GM18507 (cell line): Measurements from ENCODE around the gene EML6.
"Not testable (repeated sequence)": the region's sequence is repeated elsewhere in the genome, so short reads cannot be mapped to it uniquely, and the experiment has no call there.

Source experiments
- DNase-seq: peaks from one replicate; pipeline ENCODE4 v3.0.0; 2011; ENCODE audit warnings: low read depth; ENCODE audit not compliant: insufficient read length; ENCODE audit errors: extremely low spot score
- FAIRE-seq: peaks from 2 replicates; lab custom pipeline; 2011; peaks lifted over from hg19 to GRCh38; lab: Jason Lieb, UNC

The EML6 gene

DNA sequence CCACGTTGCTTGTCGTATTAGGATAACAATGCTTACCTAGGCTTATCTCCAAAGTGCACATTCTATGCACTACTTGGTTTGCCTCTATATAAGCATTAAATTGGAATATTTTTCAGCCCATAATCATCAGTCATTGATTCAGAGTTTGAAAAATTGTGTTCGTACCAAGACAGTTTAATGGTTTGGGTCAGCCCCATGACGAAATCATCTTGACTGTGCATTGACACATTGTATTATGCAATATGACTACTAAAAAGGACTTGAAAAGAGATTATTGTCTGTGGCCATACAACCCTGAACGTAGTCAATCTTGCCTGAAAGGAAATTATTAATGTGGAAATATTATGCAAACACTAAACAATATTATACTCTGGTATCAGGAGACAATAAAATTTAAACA is 141.3 kb downstream of the EML6 start:
- FAIRE-seq (no peak), DNase-seq (no peak)

- DNase-seq (no peak), FAIRE-seq (no peak)
Observed at GRCh38 chr2:54866179-54866578, 142.7 kb downstream of the EML6 start.

DNA sequence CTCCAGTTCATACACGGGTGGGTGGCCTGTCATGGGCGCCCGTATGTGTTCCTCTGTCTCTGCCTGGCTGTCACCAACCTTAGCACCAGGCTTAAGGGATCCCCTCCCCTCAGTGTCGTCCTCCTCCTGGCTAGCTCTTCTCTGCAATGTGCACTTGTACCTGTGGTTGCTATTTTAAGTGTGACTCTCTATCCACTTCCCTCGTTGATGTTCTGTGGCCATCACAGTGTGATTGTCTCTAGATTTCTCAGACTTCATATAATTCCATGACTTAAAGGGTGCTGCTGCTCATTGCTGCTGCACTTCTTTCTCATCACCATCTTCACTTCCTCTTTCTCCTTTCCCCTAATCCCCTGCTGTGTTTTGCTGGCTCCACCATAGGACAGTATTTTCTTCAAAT is 143.4 kb downstream of the EML6 start:
- DNase-seq (peak; percentile 3), FAIRE-seq (peak; percentile 80)

- FAIRE-seq (no peak), DNase-seq (no peak)
Observed at GRCh38 chr2:54867457-54867856, 144.0 kb downstream of the EML6 start.

DNA sequence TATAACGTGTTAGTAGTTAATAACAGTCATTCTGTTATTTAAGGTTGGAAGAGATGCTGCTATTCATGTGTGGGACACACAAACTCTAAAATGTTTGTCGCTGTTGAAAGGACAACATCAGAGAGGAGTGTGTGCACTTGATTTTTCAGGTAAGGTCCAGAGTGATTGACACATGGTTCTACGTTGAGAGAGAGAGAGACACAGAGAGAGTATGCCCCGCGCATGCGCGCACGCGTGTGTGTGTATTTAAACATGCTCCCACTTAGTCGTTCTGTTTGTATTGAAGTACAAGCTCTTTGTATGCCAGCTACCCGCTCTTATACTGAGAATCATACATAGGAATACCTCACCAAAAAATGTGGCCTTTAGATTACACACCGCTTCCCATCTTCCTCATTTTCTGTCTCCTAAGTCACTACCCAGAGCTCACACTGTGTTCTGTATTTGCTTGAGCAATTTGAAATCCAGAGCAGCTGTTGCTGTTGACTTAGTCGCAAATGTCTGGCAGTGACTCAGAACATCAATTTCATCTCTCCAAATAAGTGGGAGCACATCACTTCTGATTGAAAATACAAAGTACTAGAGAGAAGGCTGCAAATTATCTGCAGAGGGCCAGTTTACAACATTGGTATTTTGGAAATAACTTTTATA is 148.1 kb downstream of the EML6 start:
- no peak for DNase-seq
- FAIRE-seq, result no peak

- FAIRE-seq (no peak), DNase-seq (no peak)
Observed at GRCh38 chr2:54872780-54873179, 149.3 kb downstream of the EML6 start.

- FAIRE-seq, DNase-seq: not testable (repeated sequence)
Observed at GRCh38 chr2:54873236-54873635, 149.8 kb downstream of the EML6 start.

DNA sequence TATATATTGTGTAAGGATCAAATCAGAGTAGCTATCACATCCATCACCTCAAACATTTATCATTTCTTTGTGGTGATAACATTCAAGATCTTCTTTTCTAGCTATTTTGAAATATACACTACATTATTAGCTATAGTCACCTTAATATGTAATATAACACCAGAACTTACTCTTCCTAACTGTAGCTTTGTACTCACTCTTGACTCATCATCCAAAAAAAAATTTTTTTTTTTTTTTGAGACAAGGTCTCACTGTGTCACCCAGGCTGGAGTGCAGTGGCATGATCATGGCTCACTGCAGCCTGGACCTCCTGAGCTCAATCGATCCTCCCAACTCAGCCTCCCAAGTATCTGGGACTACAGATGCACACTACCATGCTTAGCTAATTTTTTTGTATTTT is 153.3 kb downstream of the EML6 start:
- FAIRE-seq, result no peak
- no peak for DNase-seq

DNA sequence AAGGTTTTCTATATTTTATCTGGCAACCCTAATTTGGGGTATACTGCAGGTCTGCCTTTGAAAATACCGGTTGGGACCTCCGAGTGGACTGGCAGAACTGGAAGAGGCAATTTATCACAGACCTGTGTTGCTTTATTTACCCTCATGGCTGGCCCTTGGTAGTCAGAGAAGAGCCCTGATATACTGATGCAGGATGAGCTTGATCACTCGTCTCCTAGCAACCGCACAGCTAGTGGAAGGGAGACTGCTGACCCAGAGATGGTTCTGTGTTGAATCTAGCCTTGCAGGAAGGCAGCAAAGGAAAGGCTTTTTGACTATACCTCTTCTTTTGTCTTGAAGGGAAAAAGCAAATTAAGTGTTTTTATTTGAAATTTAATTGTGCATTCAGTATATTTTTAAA is 154.7 kb downstream of the EML6 start:
- FAIRE-seq (no peak), DNase-seq (no peak)

- FAIRE-seq, result no peak
- DNase-seq, result no peak
Observed at GRCh38 chr2:54879032-54879431, 155.6 kb downstream of the EML6 start.

GRCh38 chr2:54879598-54880332 is 156.3 kb downstream of the EML6 start:
- DNase-seq (no peak), FAIRE-seq (no peak)

- FAIRE-seq (no peak), DNase-seq (no peak)
Observed at GRCh38 chr2:54880428-54880827, 157.0 kb downstream of the EML6 start.

DNA sequence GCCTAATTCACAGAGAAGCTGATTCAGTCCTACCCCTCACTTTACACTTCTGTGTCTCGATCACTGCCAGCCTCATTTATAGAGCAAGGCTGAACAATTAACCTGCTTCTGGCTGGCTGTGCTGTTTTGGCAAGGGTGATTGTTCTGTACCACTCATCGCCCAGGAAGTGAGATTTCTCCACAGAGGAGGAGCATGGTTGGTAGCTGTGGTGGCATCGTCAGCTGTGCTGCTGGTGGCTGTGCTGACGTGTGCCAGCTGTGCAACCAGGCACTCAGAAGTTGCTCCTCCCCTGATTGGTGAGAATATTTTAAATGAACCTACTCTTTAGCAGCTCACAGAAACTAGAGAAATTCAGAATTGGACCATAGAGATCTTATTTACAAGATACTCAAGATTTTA is 158.3 kb downstream of the EML6 start:
- FAIRE-seq (no peak), DNase-seq (no peak)

DNA sequence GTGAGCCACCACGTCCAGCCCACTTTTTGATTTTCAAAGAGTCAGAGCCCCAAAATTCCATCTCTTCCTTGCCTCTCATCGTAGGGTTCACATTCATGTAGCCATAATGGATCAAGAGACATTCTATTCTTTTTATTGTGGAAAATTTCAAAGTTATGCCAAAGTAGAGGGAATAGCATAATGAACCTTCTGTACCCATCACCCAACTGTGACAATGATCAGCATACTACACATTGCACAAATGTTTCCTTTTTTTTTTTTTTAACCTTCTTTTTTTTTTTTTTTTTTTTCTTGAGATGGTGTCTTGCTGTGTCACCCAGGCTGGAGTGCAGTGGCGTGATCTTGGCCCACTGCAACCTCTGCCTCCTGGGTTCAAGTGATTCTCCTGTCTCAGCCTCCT is 162.4 kb downstream of the EML6 start:
- FAIRE-seq (no peak), DNase-seq (no peak)

GRCh38 chr2:54887850-54888545 is 164.5 kb downstream of the EML6 start:
- no peak for FAIRE-seq
- no peak for DNase-seq

GRCh38 chr2:54889053-54889452 is 165.6 kb downstream of the EML6 start:
- no peak for FAIRE-seq
- DNase-seq, result no peak

GRCh38 chr2:54891909-54892308 is 168.4 kb downstream of the EML6 start:
- no peak for DNase-seq
- FAIRE-seq, result no peak

- FAIRE-seq, result no peak
- no peak for DNase-seq
Observed at GRCh38 chr2:54894467-54894866, 171.0 kb downstream of the EML6 start.

GRCh38 chr2:54895730-54896129 is 172.3 kb downstream of the EML6 start:
- FAIRE-seq (no peak), DNase-seq (no peak)

DNA sequence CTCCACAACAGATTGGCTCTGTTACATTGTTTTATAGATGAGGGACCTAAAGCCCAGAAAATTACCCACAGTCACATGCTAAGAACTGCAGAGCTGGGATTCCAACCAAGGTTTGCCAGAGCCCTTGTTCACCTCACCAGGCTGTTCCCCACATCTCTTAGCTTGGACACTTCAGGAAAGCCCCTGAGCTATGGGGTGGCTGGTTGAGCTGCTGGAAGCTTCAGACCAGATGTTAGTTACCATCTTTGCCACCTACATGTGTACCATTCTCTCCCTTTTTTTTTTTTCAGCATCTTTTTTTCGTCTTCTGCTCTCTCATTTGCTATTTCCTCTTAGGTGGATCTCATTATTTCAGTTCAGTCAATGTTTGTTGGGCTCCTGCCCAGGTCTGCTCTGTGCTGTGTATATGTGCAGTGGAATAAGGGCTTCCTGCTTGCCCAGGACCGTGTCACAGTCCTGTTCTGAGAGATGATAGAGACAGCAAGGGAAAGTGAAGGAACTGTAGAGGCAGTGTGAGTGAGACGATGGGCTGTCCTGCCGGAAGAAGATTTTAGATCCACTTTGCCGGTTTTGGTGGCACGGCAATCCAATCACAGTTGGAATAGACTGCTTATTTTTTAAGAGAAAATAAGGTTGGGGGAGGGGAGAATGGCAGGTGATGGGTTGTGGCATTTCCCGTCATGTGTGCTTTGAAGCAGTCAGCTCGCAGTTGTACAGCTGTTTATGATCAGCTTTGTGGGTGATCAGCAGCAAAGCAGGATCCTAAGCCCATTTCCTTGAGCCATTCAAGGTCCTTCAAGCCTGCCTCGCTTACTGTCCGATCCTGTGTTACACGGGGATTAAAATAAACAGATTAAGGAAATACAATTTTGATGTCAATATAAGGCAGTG is 174.2 kb downstream of the EML6 start:
- FAIRE-seq, result no peak

More for the DNA sequence above, 174.2 kb downstream of the EML6 start:
- DNase-seq, result no peak
